Activated T-cell treated with anti-CD3 and anti-CD28 coated beads for 24 hours (primary cell): Measurements from ENCODE around the gene JTB.

ENCODE experiments used
- DNase-seq: peaks from one replicate; pipeline ENCODE4 v3.0.0-alpha.2; 2020; ENCODE audit warnings: low read depth

Gene JTB

DNA sequence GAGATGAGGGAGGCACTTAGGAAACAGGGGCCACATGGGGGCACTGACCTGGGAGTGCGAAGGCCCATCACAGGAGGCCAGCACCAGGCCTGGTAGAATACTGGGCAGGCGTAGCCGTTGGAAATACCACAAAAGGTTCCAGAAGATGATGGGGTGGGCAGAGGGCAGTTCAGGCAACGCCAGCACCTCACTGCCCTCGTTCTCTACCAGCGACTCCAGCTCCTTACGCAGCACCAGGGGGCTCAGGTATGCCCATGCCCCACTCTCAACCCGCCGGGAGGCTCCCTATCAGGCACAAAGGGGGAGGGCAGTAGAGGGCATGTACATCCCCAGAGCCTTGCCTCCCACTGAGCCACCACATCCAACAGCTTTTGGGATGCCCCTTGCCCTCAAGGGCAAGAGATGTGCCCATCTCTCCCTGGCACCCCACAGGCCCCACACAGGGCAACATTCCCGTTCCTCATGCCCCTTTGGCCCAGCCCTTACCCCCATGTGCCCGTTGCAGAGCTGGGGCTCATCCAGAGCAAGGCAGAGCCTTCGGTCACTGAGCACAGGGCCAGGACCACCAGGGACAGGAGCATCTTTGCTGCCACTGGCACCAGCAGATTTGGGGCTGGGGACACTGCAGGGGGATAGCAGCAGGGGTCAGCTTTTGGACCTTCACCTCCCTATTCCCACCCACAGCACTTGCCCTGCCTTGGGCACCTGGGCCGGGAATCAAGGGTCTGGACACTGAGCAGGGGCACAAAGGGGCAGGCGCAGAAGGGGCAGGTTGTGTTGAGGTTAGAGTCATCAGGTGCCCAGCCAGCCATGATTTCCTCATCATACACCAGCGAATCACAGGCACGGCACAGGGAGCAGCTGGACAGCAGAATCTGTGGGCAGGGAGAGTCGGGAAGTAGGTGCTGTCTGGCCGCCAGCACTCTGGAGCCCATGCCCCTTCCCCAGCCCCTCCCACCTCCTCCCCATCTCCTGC lies 45.0 kb downstream of the JTB start:
- no peak for DNase-seq

DNA sequence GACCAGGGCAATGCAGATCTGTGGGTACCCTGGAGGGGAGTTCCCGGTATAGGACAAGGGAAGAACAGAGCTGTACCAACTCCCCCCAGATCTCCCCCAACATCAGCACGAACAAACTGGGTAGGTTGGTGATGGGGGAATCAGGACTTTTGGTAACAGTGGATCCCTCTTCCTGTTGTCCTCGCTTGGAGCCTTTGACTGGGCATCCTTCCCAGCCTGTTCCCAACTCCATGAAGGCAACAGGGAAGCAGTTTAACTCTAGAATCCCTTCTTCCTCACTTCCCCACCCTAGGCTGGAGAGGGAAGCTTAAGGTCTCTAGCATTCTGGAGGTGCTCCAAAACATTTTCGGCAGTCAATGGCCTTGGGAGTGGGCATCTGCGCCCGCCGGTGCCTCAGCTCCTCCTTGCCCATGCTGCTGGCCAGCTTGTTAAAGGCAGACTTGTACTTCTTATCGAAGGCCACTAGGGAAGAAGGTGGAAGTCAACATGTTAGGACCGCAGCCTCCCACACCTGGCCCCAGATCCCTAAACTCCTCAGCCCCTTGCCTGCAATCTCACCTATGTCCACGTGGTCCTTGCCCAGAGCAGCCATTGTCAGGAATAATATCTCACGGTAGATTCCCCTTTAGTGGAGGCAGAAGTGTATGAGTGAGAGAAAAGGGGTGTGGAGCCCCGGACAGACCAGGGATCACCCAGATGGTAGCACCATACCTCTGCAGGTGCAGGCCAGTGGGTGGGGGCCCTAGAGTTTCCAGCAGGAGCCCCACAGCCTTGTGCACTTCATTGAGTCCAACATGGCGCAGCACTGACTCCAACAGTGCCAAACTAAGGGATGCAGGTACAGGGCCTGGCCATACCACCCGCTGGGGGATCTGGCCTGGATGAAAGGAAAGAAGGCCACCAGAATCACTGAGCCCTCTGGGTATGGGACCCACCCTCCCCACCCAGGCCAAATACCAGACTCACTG lies 47.2 kb downstream of the JTB start:
- no peak for DNase-seq

DNA sequence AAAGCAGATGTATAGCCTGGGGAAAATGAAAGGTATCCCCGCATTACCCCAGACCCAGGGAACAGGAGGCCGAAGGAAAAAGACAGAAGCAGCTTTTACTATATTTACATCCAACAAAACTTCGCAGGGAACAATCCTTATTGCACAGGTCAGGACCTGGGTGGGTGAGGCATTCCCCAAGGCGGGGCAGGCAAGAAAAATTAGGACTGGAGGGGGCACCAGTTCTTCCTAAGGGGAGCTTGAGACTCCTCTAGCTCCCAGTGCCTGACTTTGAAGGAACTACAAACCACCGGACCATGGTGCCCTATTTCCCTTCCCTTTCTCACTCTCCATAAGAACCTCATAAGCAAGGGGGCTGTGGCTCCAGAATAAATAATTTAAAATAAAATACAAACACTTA lies 48.0 kb downstream of the JTB start:
- DNase-seq: no peak

DNA sequence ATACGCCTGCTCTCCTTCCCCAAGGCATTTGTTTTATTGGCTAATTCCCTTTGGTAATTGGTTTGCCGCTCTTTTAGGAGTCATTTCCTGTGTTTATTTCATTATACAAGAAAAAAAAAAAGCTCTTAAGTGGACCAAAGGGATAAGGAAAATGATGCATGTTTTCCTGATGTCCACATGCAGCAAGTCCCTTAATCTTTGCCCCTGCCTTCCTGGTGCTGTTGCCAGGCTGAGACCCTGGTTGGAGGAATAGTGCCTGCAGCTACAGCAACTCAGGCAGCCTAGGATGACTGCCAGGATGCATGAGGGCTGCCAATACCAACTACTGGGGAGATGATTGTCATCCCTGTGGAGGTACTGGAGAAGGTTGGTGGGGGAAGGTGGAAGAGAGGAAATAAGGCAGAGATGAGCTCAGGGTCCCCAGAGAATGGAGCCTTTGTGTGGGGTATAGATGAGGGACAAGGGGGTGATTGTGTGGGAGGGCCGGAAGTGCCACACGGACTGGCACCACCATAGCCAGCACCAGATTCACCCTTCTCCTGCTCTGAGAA lies 48.6 kb downstream of the JTB start:
- no peak for DNase-seq

DNA sequence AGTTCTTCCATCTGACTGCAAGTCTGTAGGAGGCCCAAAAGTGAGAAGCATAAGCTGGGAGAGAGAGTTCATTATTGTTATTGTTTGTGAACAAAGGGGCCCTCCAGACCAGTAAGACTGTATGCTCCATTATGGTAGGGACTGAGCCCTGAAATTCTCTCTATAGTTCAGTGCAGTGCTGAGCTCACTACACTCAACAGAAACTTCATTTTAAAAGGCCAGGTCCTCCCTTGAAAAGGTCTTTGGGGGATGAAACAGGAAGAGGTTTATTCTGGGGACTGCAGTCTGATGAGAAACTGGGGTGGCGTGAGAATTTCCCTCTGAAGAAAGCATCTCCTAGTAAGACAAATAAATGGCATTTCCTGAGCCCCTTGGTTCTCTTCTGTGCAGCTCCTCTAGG lies 49.2 kb downstream of the JTB start:
- no peak for DNase-seq

DNA sequence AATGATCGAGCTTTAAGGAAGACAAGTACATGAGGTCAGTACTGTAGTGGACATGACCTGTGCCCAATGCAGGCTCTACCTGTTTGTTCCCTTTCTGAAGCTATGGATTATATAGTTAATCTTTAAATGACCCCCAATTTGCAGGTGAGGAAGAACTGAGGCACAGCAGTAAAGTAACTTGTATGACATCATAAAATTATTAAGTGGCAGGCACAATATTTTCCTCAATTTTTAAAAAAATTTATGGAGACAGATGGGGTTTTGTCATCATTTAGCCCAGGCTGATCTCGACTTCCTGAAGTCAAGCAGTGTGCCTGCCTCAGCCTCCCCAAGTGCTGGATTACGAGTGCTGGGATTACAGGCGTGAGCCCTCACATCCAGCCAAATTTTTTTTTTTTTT lies 51.1 kb downstream of the JTB start:
- DNase-seq: no peak
